Activated naive CD8-positive, alpha-beta T cell (primary cell): Measurements from ENCODE around the gene GRIK3.

Source experiments
- H3K27ac Mint-ChIP-seq: one replicate; pipeline ENCODE4 v1.8.0; 2021; ENCODE audit warnings: mixed read lengths
- H3K27me3 Mint-ChIP-seq: one replicate; pipeline ENCODE4 v1.8.0; 2021; ENCODE audit warnings: mixed read lengths
- H3K36me3 Mint-ChIP-seq: one replicate; pipeline ENCODE4 v1.8.0; 2021; ENCODE audit warnings: mixed read lengths
- H3K4me1 Mint-ChIP-seq: one replicate; pipeline ENCODE4 v1.8.0; 2021; ENCODE audit warnings: low read depth, mixed read lengths
- H3K4me3 Mint-ChIP-seq: one replicate; pipeline ENCODE4 v1.8.0; 2021; ENCODE audit warnings: mild to moderate bottlenecking, mixed read lengths
- H3K9me3 Mint-ChIP-seq: one replicate; pipeline ENCODE4 v1.8.0; 2021; ENCODE audit warnings: low read depth, mixed read lengths

The GRIK3 gene

GRCh38 chr1:36855699-36856494 lies 178.4 kb downstream of the GRIK3 start:
- Mint-ChIP-seq H3K36me3 (no peaks in the 10 kb centered on the region), H3K9me3 (no peaks in the 10 kb centered on the region), H3K27ac (no peak overlapping the region), H3K27me3 (peaks cover 4% of the 10 kb centered on the region), H3K4me3 (no peak overlapping the region), H3K4me1 (no peaks in the 10 kb centered on the region)

- no peaks in the 10 kb centered on the region for H3K4me1 Mint-ChIP-seq
Observed at GRCh38 chr1:36853638-36854037, 180.7 kb downstream of the GRIK3 start.

GRCh38 chr1:36852586-36852985 lies 181.7 kb downstream of the GRIK3 start:
- H3K9me3 Mint-ChIP-seq: no peaks in the 10 kb centered on the region
- H3K4me1 Mint-ChIP-seq: no peaks in the 10 kb centered on the region
- no peaks in the 10 kb centered on the region for H3K36me3 Mint-ChIP-seq

More at GRCh38 chr1:36853638-36854037, 180.7 kb downstream of the GRIK3 start:
- Mint-ChIP-seq H3K27me3 (peaks cover 6% of the 10 kb centered on the region), H3K4me3 (no peak overlapping the region), H3K9me3 (no peaks in the 10 kb centered on the region), H3K27ac (no peak overlapping the region), H3K36me3 (no peaks in the 10 kb centered on the region)

GRCh38 chr1:36851595-36851994 lies 182.7 kb downstream of the GRIK3 start:
- H3K4me1 Mint-ChIP-seq: no peaks in the 10 kb centered on the region
- H3K4me3 Mint-ChIP-seq: no peak overlapping the region
- no peaks in the 10 kb centered on the region for H3K36me3 Mint-ChIP-seq
- peaks cover 8% of the 10 kb centered on the region for H3K27me3 Mint-ChIP-seq
- H3K9me3 Mint-ChIP-seq: no peaks in the 10 kb centered on the region
- no peak overlapping the region for H3K27ac Mint-ChIP-seq

More at GRCh38 chr1:36852586-36852985, 181.7 kb downstream of the GRIK3 start:
- Mint-ChIP-seq H3K27me3 (peaks cover 6% of the 10 kb centered on the region), H3K4me3 (no peak overlapping the region), H3K27ac (no peak overlapping the region)

GRCh38 chr1:36851087-36851486 lies 183.2 kb downstream of the GRIK3 start:
- Mint-ChIP-seq H3K4me3 (no peak overlapping the region), H3K4me1 (no peaks in the 10 kb centered on the region), H3K36me3 (no peaks in the 10 kb centered on the region), H3K9me3 (no peaks in the 10 kb centered on the region), H3K27me3 (peaks cover 8% of the 10 kb centered on the region), H3K27ac (no peak overlapping the region)

GRCh38 chr1:36849956-36850355 lies 184.4 kb downstream of the GRIK3 start:
- Mint-ChIP-seq H3K36me3 (no peaks in the 10 kb centered on the region), H3K9me3 (no peaks in the 10 kb centered on the region), H3K27me3 (peaks cover 8% of the 10 kb centered on the region), H3K27ac (no peak overlapping the region), H3K4me1 (no peaks in the 10 kb centered on the region), H3K4me3 (no peak overlapping the region)

- H3K4me1 Mint-ChIP-seq: no peaks in the 10 kb centered on the region
- no peak overlapping the region for H3K4me3 Mint-ChIP-seq
- no peaks in the 10 kb centered on the region for H3K36me3 Mint-ChIP-seq
- H3K9me3 Mint-ChIP-seq: no peaks in the 10 kb centered on the region
- peaks cover 8% of the 10 kb centered on the region for H3K27me3 Mint-ChIP-seq
- H3K27ac Mint-ChIP-seq: no peak overlapping the region
Observed at GRCh38 chr1:36847761-36848160, 186.6 kb downstream of the GRIK3 start.

- Mint-ChIP-seq H3K4me1 (no peaks in the 10 kb centered on the region), H3K36me3 (no peaks in the 10 kb centered on the region), H3K27me3 (peaks cover 8% of the 10 kb centered on the region), H3K9me3 (no peaks in the 10 kb centered on the region), H3K4me3 (no peak overlapping the region), H3K27ac (no peak overlapping the region)
Observed at GRCh38 chr1:36847186-36847585, 187.1 kb downstream of the GRIK3 start.

- H3K9me3 Mint-ChIP-seq: no peaks in the 10 kb centered on the region
- peaks cover 4% of the 10 kb centered on the region for H3K27me3 Mint-ChIP-seq
Observed at GRCh38 chr1:36846357-36846756, 188.0 kb downstream of the GRIK3 start.

GRCh38 chr1:36845802-36846201 lies 188.5 kb downstream of the GRIK3 start:
- Mint-ChIP-seq H3K27me3 (peaks cover 4% of the 10 kb centered on the region), H3K9me3 (no peaks in the 10 kb centered on the region), H3K4me1 (no peaks in the 10 kb centered on the region), H3K4me3 (no peak overlapping the region), H3K36me3 (no peaks in the 10 kb centered on the region), H3K27ac (no peak overlapping the region)

More at GRCh38 chr1:36846357-36846756, 188.0 kb downstream of the GRIK3 start:
- Mint-ChIP-seq H3K27ac (no peak overlapping the region), H3K4me3 (no peak overlapping the region), H3K4me1 (no peaks in the 10 kb centered on the region), H3K36me3 (no peaks in the 10 kb centered on the region)

GRCh38 chr1:36844917-36845316 lies 189.4 kb downstream of the GRIK3 start:
- H3K9me3 Mint-ChIP-seq: no peaks in the 10 kb centered on the region
- H3K27ac Mint-ChIP-seq: no peak overlapping the region
- H3K27me3 Mint-ChIP-seq: peaks cover 6% of the 10 kb centered on the region
- H3K4me1 Mint-ChIP-seq: no peaks in the 10 kb centered on the region
- H3K36me3 Mint-ChIP-seq: no peaks in the 10 kb centered on the region
- no peak overlapping the region for H3K4me3 Mint-ChIP-seq

- Mint-ChIP-seq H3K4me3 (no peak overlapping the region), H3K27ac (no peak overlapping the region), H3K4me1 (no peaks in the 10 kb centered on the region), H3K27me3 (peaks cover 4% of the 10 kb centered on the region), H3K36me3 (no peaks in the 10 kb centered on the region), H3K9me3 (no peaks in the 10 kb centered on the region)
Observed at GRCh38 chr1:36843906-36844610, 190.3 kb downstream of the GRIK3 start.

GRCh38 chr1:36843027-36843426 lies 191.3 kb downstream of the GRIK3 start:
- Mint-ChIP-seq H3K27me3 (peaks cover 4% of the 10 kb centered on the region), H3K4me1 (no peaks in the 10 kb centered on the region), H3K27ac (no peak overlapping the region), H3K9me3 (no peaks in the 10 kb centered on the region), H3K4me3 (no peak overlapping the region), H3K36me3 (no peaks in the 10 kb centered on the region)

- no peaks in the 10 kb centered on the region for H3K36me3 Mint-ChIP-seq
- H3K9me3 Mint-ChIP-seq: no peaks in the 10 kb centered on the region
- H3K27ac Mint-ChIP-seq: no peak overlapping the region
- H3K4me1 Mint-ChIP-seq: no peaks in the 10 kb centered on the region
- H3K4me3 Mint-ChIP-seq: no peak overlapping the region
- peaks cover 4% of the 10 kb centered on the region for H3K27me3 Mint-ChIP-seq
Observed at GRCh38 chr1:36842448-36842847, 191.9 kb downstream of the GRIK3 start.

- no peaks in the 10 kb centered on the region for H3K9me3 Mint-ChIP-seq
- no peak overlapping the region for H3K4me3 Mint-ChIP-seq
- H3K4me1 Mint-ChIP-seq: no peaks in the 10 kb centered on the region
- no peaks in the 10 kb centered on the region for H3K36me3 Mint-ChIP-seq
- peaks cover 4% of the 10 kb centered on the region for H3K27me3 Mint-ChIP-seq
- H3K27ac Mint-ChIP-seq: no peak overlapping the region
Observed at GRCh38 chr1:36839485-36839884, 194.8 kb downstream of the GRIK3 start.
